Adrenal gland (tissue), 5 donors: ENCODE results near the gene MTCH1.

Source experiments
- POLR2A ChIP-seq, 2 donors: fragments of 450-650 bp; IDR thresholded peaks; one replicate each; pipeline ENCODE4 v1.6.1; 2017; ENCODE audit warnings: antibody characterized with exemption in 2 of 2, mild to moderate bottlenecking in 2 of 2, moderate library complexity in 1 of 2
- TF ChIP-seq, protein P1 (sequence below), 6 experiments: fragments of 450-650 bp in 4 of 6; fragments of 200-600 bp in 2 of 6; sonication (generic) in 1 of 6; IDR thresholded peaks; 1 replicate in 5 of 6; 2 replicates in 1 of 6; pipeline versions ENCODE4 v1.5.1 to v1.8.0; 2016 to 2021; ENCODE audit warnings: antibody characterized with exemption in 6 of 6, mild to moderate bottlenecking in 2 of 6, moderate library complexity in 1 of 6
- donor health status: DM: no; HTN: no; CAD: no.

DNA sequence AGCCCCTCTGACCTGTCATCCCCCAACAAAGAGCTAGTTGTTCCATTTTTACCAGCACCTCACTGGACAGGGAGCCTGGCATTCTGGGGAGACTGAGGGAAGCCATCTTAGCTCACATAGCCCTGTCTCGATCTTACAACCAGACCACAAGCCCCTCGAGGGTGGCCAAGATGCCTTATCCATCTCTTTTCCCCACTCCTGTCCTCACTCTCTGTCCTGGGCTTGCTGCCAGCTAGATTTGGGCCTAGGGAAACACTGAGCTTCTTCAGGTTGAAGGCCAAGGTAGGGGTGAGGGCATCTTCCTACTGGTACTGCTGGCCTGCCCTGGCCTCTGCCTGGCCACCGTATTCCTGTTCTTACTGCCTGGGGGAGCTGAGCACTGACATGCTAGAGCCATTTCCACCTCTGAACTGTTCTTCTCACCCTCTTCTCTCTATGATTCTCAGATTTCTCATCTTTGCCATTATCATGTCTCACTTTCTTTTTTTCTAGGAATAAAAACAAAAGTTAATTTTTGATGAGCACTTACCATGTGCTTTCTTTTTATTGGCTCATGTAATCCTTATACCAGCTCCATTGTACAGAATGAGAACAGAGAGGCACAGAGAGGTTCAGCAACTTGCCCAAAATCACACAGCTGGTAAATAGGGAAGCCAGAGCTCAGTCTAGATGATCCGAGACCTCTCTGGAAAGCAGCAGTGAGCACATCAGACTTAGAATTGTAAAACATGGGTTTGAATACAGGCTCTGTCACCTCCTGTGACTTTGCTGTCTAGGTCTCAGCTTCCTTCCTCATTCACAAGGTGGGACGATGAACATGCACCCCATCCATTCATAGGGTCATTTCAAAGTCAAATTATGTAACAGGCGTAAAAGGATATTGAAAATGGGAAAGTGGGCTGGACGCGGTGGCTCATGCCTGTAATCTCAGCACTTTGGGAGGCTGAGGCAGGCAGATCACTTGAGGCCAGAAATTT, 48.1 kb upstream of the MTCH1 start:
- TF ChIP-seq, protein P1, sequence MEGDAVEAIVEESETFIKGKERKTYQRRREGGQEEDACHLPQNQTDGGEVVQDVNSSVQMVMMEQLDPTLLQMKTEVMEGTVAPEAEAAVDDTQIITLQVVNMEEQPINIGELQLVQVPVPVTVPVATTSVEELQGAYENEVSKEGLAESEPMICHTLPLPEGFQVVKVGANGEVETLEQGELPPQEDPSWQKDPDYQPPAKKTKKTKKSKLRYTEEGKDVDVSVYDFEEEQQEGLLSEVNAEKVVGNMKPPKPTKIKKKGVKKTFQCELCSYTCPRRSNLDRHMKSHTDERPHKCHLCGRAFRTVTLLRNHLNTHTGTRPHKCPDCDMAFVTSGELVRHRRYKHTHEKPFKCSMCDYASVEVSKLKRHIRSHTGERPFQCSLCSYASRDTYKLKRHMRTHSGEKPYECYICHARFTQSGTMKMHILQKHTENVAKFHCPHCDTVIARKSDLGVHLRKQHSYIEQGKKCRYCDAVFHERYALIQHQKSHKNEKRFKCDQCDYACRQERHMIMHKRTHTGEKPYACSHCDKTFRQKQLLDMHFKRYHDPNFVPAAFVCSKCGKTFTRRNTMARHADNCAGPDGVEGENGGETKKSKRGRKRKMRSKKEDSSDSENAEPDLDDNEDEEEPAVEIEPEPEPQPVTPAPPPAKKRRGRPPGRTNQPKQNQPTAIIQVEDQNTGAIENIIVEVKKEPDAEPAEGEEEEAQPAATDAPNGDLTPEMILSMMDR (IDR thresholded peaks at IDR 0.05) = no peak
- TF ChIP-seq POLR2A (IDR thresholded peaks at IDR 0.05) = no peak
